Right lobe of liver (tissue), 4 donors: ENCODE data around the gene SH3RF3.

ENCODE experiments used
- POLR2A ChIP-seq: fragments of 450-650 bp; IDR thresholded peaks from one replicate; pipeline ENCODE4 v1.6.1; 2017; ENCODE audit warnings: antibody characterized with exemption, mild to moderate bottlenecking
- TF ChIP-seq, protein P1 (sequence below), 4 donors: fragments of 200-600 bp in 3 of 4; fragments of 450-650 bp in 1 of 4; IDR thresholded peaks; one replicate each; pipeline versions ENCODE4 v1.5.1 to v1.8.0; 2016 to 2022; ENCODE audit warnings: antibody characterized with exemption in 4 of 4, mild to moderate bottlenecking in 2 of 4
- donor health status: DM: no; HTN: no; CAD: no.
- donor health status: DM: no; HTN: no; CAD: no.
- donor health status: DM: no; HTN: yes; CAD: no.

DNA sequence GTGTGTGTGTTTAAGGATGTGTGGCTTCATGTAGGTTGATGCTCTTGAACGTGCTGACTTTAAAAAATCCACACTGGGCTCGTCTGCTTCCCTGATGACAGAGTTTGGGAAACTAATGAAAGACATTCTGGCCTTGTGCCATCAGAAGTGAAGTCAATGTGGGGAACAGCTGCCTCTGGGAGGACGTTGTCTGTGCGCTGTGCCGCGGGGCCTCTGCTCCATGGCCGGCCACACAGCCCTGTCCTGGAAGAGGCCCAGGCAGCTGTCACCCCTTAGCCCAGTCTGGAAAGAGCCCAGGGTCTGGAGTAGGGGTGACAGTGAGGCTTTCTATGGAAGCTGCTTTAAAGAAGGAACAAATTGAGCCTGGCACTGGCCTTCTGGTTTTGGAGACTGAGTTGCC is 155.8 kb downstream of the SH3RF3 start:
- TF ChIP-seq, protein P1, sequence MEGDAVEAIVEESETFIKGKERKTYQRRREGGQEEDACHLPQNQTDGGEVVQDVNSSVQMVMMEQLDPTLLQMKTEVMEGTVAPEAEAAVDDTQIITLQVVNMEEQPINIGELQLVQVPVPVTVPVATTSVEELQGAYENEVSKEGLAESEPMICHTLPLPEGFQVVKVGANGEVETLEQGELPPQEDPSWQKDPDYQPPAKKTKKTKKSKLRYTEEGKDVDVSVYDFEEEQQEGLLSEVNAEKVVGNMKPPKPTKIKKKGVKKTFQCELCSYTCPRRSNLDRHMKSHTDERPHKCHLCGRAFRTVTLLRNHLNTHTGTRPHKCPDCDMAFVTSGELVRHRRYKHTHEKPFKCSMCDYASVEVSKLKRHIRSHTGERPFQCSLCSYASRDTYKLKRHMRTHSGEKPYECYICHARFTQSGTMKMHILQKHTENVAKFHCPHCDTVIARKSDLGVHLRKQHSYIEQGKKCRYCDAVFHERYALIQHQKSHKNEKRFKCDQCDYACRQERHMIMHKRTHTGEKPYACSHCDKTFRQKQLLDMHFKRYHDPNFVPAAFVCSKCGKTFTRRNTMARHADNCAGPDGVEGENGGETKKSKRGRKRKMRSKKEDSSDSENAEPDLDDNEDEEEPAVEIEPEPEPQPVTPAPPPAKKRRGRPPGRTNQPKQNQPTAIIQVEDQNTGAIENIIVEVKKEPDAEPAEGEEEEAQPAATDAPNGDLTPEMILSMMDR (IDR thresholded peaks at IDR 0.05), result no peak
- no peak for TF ChIP-seq POLR2A
